ENCODE data around the gene LSM14A.
A peak's percentile ranks its signal among the peaks of the same experiment; 100 is the strongest.

LSM14A gene

GRCh38 chr19:34255546-34255945 lies 83.2 kb downstream of the LSM14A start:
- H3K4me3 ChIP-seq: peak overlapping the region; percentile 85 to 95 (median 91); a peak in 19 of 20 replicates
- peaks cover 0 to 17% (median 0%) of the 10 kb centered on the region in 11 experiments; a peak in 6 of 22 replicates for H4K20me1 ChIP-seq
- no peak for TF ChIP-seq Cebpa-rat (IDR thresholded peaks at IDR 0.05)
- peaks cover 0 to 5% (median 0%) of the 10 kb centered on the region in 11 experiments; a peak in 2 of 22 replicates for H3K36me3 ChIP-seq
- H3K27me3 ChIP-seq: no peaks in the 10 kb centered on the region; a peak in 2 of 22 replicates
- no peak overlapping the region for H3K27ac ChIP-seq
- peaks cover 6 to 22% (median 13%) of the 10 kb centered on the region in 10 experiments; a peak in 18 of 20 replicates for H3K4me1 ChIP-seq
- peaks cover 0 to 8% (median 0%) of the 10 kb centered on the region in 11 experiments; a peak in 2 of 22 replicates for H3K9me3 ChIP-seq (replicated peaks in 1 of 11)
- H3K4me2 ChIP-seq: peak overlapping the region; percentile 74 to 98 (median 94)
- H3K9ac ChIP-seq: peak overlapping the region in 9 of 11 experiments; percentile 84 to 93 (median 87); a peak in 17 of 22 replicates

GRCh38 chr19:34256835-34257558 lies 84.7 kb downstream of the LSM14A start:
- no peak for TF ChIP-seq Cebpa-rat (IDR thresholded peaks at IDR 0.05)
- no peak overlapping the region for H3K27ac ChIP-seq
- no peak overlapping the region for H3K4me2 ChIP-seq
- H3K27me3 ChIP-seq: no peaks in the 10 kb centered on the region; a peak in 2 of 22 replicates
- no peak overlapping the region for H3K4me3 ChIP-seq
- H3K36me3 ChIP-seq: peaks cover 0 to 9% (median 0%) of the 10 kb centered on the region in 11 experiments; a peak in 2 of 22 replicates
- peaks cover 6 to 22% (median 13%) of the 10 kb centered on the region in 10 experiments; a peak in 18 of 20 replicates for H3K4me1 ChIP-seq
- H3K9ac ChIP-seq: no peak overlapping the region
- H3K9me3 ChIP-seq (replicated peaks in 1 of 11): peaks cover 0 to 8% (median 0%) of the 10 kb centered on the region in 11 experiments; a peak in 2 of 22 replicates
- peaks cover 0 to 29% (median 4%) of the 10 kb centered on the region in 11 experiments; a peak in 8 of 22 replicates for H4K20me1 ChIP-seq

- Histone ChIP-seq H3K4me1 (peaks cover 6 to 22% (median 13%) of the 10 kb centered on the region in 10 experiments; a peak in 18 of 20 replicates), H3K27me3 (no peaks in the 10 kb centered on the region; a peak in 2 of 22 replicates), H3K4me3 (no peak overlapping the region), H3K9ac (no peak overlapping the region), H3K36me3 (peaks cover 0 to 11% (median 0%) of the 10 kb centered on the region in 11 experiments; a peak in 2 of 22 replicates), H3K27ac (no peak overlapping the region), H3K9me3 (replicated peaks in 1 of 11) (peaks cover 0 to 8% (median 0%) of the 10 kb centered on the region in 11 experiments; a peak in 2 of 22 replicates), H3K4me2 (no peak overlapping the region), H4K20me1 (peaks cover 0 to 29% (median 4%) of the 10 kb centered on the region in 11 experiments; a peak in 8 of 22 replicates)
- no peak for TF ChIP-seq Cebpa-rat (IDR thresholded peaks at IDR 0.05)
Observed at GRCh38 chr19:34257559-34257924, 85.2 kb downstream of the LSM14A start.

- H3K4me1 ChIP-seq: peaks cover 0 to 17% (median 10%) of the 10 kb centered on the region in 10 experiments; a peak in 16 of 20 replicates
- H3K4me3 ChIP-seq: no peak overlapping the region
- no peaks in the 10 kb centered on the region; a peak in 2 of 22 replicates for H3K27me3 ChIP-seq
- TF ChIP-seq Cebpa-rat (IDR thresholded peaks at IDR 0.05): no peak
- H3K27ac ChIP-seq: no peak overlapping the region
- peaks cover 0 to 8% (median 0%) of the 10 kb centered on the region in 11 experiments; a peak in 2 of 22 replicates for H3K9me3 ChIP-seq (replicated peaks in 1 of 11)
- H3K36me3 ChIP-seq: peaks cover 0 to 11% (median 0%) of the 10 kb centered on the region in 11 experiments; a peak in 2 of 22 replicates
- peaks cover 0 to 29% (median 4%) of the 10 kb centered on the region in 11 experiments; a peak in 8 of 22 replicates for H4K20me1 ChIP-seq
- peak overlapping the region in 2 of 11 experiments; percentile 8 to 25; a peak in 1 of 22 replicates for H3K4me2 ChIP-seq
- H3K9ac ChIP-seq: no peak overlapping the region
Observed at GRCh38 chr19:34259367-34260095, 87.2 kb downstream of the LSM14A start.

- Histone ChIP-seq H3K36me3 (peaks cover 0 to 14% (median 0%) of the 10 kb centered on the region in 11 experiments; a peak in 3 of 22 replicates), H3K27ac (no peak overlapping the region), H3K9ac (no peak overlapping the region), H4K20me1 (peaks cover 0 to 32% (median 4%) of the 10 kb centered on the region in 11 experiments; a peak in 8 of 22 replicates), H3K4me1 (peaks cover 7 to 20% (median 12%) of the 10 kb centered on the region in 10 experiments; a peak in 19 of 20 replicates), H3K4me3 (no peak overlapping the region), H3K27me3 (no peaks in the 10 kb centered on the region), H3K4me2 (no peak overlapping the region), H3K9me3 (replicated peaks in 1 of 11) (peaks cover 0 to 8% (median 0%) of the 10 kb centered on the region in 11 experiments; a peak in 2 of 22 replicates)
- no peak for TF ChIP-seq Cebpa-rat (IDR thresholded peaks at IDR 0.05)
Observed at GRCh38 chr19:34260771-34261173, 88.5 kb downstream of the LSM14A start.

GRCh38 chr19:34261334-34262109 lies 89.2 kb downstream of the LSM14A start:
- Histone ChIP-seq H3K4me2 (no peak overlapping the region), H3K27me3 (no peaks in the 10 kb centered on the region), H3K9ac (no peak overlapping the region), H3K4me1 (peaks cover 5 to 17% (median 10%) of the 10 kb centered on the region in 10 experiments; a peak in 17 of 20 replicates), H3K4me3 (no peak overlapping the region), H3K9me3 (replicated peaks in 1 of 11) (peaks cover 0 to 8% (median 0%) of the 10 kb centered on the region in 11 experiments; a peak in 2 of 22 replicates), H4K20me1 (peaks cover 0 to 33% (median 4%) of the 10 kb centered on the region in 11 experiments; a peak in 8 of 22 replicates), H3K27ac (no peak overlapping the region), H3K36me3 (peaks cover 0 to 16% (median 0%) of the 10 kb centered on the region in 11 experiments; a peak in 3 of 22 replicates)
- TF ChIP-seq Cebpa-rat (IDR thresholded peaks at IDR 0.05): no peak

GRCh38 chr19:34263745-34264237 lies 91.5 kb downstream of the LSM14A start:
- Histone ChIP-seq H3K4me2 (no peak overlapping the region), H3K9me3 (replicated peaks in 1 of 11) (peaks cover 0 to 8% (median 0%) of the 10 kb centered on the region in 11 experiments; a peak in 2 of 22 replicates), H3K27ac (no peak overlapping the region), H3K4me3 (no peak overlapping the region), H3K9ac (no peak overlapping the region), H3K27me3 (no peaks in the 10 kb centered on the region), H3K4me1 (peaks cover 10 to 27% (median 18%) of the 10 kb centered on the region in 10 experiments; a peak in 19 of 20 replicates), H4K20me1 (peaks cover 0 to 30% (median 4%) of the 10 kb centered on the region in 11 experiments; a peak in 7 of 22 replicates), H3K36me3 (peaks cover 0 to 16% (median 0%) of the 10 kb centered on the region in 11 experiments; a peak in 2 of 22 replicates)
- no peak for TF ChIP-seq Cebpa-rat (IDR thresholded peaks at IDR 0.05)

All from BLaER1 treated with 17β-estradiol and CSF1 and Interleukin-3, amounts not matched to agents 10 nM and 100 nM (cell line).